CD14-positive monocyte (primary cell): ENCODE data around the gene ABCA4. TPM values are rescaled to one million over a fixed set of nuclear protein-coding genes. Genes with fewer than 3 reads are reported as not detected.

Experiments used
- DNase-seq, 3 donors: peaks; one replicate each; pipeline ENCODE4 v3.0.0-alpha.2; 2011 to 2022
- H2AFZ ChIP-seq: 2 replicates; pipeline ENCODE4 v1.6.0; 2012; ENCODE audit warnings: mild to moderate bottlenecking, low read depth, low read length, inconsistent platforms; ENCODE audit not compliant: insufficient read depth, poor library complexity, severe bottlenecking
- H3K27ac ChIP-seq, 2 donors: 1 replicate in 1 of 2; 2 replicates in 1 of 2; pipeline ENCODE4 v1.5.1; 2012 to 2013; ENCODE audit warnings: low read length in 2 of 2, control low read depth in 1 of 2, inconsistent platforms in 1 of 2, low read depth in 1 of 2, mild to moderate bottlenecking in 1 of 2
- H3K27me3 ChIP-seq, 2 donors: one replicate each; pipeline versions ENCODE4 v1.6.0 to v1.6.1; 2011 to 2013; ENCODE audit warnings: low read length in 2 of 2; ENCODE audit not compliant: control insufficient read depth in 2 of 2, insufficient read depth in 2 of 2
- H3K36me3 ChIP-seq, 2 donors: replicated peaks in 1 of 2; 1 replicate in 1 of 2; 2 replicates in 1 of 2; pipeline versions ENCODE4 v1.5.1 to v1.6.1; 2012 to 2013; ENCODE audit warnings: low read length in 2 of 2, control low read depth in 1 of 2, inconsistent platforms in 1 of 2, mild to moderate bottlenecking in 1 of 2; ENCODE audit not compliant: insufficient read depth in 2 of 2, control insufficient read depth in 1 of 2
- H3K4me1 ChIP-seq, 2 donors: 1 replicate in 1 of 2; 2 replicates in 1 of 2; pipeline versions ENCODE4 v1.5.1 to v1.6.1; 2012 to 2013; ENCODE audit warnings: low read length in 2 of 2, control low read depth in 1 of 2, inconsistent platforms in 1 of 2, mild to moderate bottlenecking in 1 of 2, moderate library complexity in 1 of 2; ENCODE audit not compliant: insufficient read depth in 2 of 2, control insufficient read depth in 1 of 2
- H3K4me2 ChIP-seq: replicated peaks from 2 replicates; pipeline ENCODE3; 2012; ENCODE audit warnings: low read length, moderate library complexity, mild to moderate bottlenecking; ENCODE audit not compliant: poor library complexity, severe bottlenecking; ENCODE audit errors: extremely low read depth
- H3K4me3 ChIP-seq, 3 experiments: fragments of 200-600 bp in 1 of 3; sonication (generic) in 1 of 3; replicated peaks in 1 of 3; 1 replicate in 2 of 3; 2 replicates in 1 of 3; pipeline ENCODE4 v1.5.1; 2011 to 2013; ENCODE audit warnings: low read length in 3 of 3, mild to moderate bottlenecking in 3 of 3, control low read depth in 2 of 3, low read depth in 2 of 3, inconsistent platforms in 1 of 3, moderate library complexity in 1 of 3
- H3K79me2 ChIP-seq: 2 replicates; pipeline ENCODE4 v1.6.0; 2012; ENCODE audit warnings: mild to moderate bottlenecking, control low read depth, inconsistent platforms, low read length, moderate library complexity; ENCODE audit not compliant: insufficient read depth
- H3K9ac ChIP-seq: 2 replicates; pipeline ENCODE4 v1.6.0; 2017; ENCODE audit warnings: low read length, mild to moderate bottlenecking; ENCODE audit not compliant: insufficient read depth, poor library complexity, severe bottlenecking
- H3K9me3 ChIP-seq, 2 donors: replicated peaks in 1 of 2; 1 replicate in 1 of 2; 2 replicates in 1 of 2; pipeline versions ENCODE4 v1.5.1 to v1.6.1; 2012 to 2013; ENCODE audit warnings: low read length in 2 of 2, control low read depth in 1 of 2; ENCODE audit not compliant: control insufficient read depth in 1 of 2, insufficient read depth in 1 of 2
- H4K20me1 ChIP-seq: 2 replicates; pipeline ENCODE4 v1.6.0; 2012; ENCODE audit warnings: mild to moderate bottlenecking, low read length, control low read depth, moderate library complexity; ENCODE audit not compliant: insufficient read depth
- H3K27ac Mint-ChIP-seq, 7 donors: one replicate each; pipeline ENCODE4 v1.8.0; 2020; ENCODE audit warnings: mild to moderate bottlenecking in 7 of 7, mixed read lengths in 7 of 7, moderate library complexity in 6 of 7, inconsistent platforms in 2 of 7
- H3K27me3 Mint-ChIP-seq, 3 donors: one replicate each; pipeline ENCODE4 v1.8.0; 2021 to 2022; ENCODE audit warnings: low read depth in 3 of 3, mild to moderate bottlenecking in 3 of 3, mixed read lengths in 3 of 3, moderate library complexity in 3 of 3, inconsistent platforms in 1 of 3
- H3K36me3 Mint-ChIP-seq, 2 donors: one replicate each; pipeline ENCODE4 v1.8.0; 2020; ENCODE audit warnings: mixed read lengths in 2 of 2, inconsistent platforms in 1 of 2, mild to moderate bottlenecking in 1 of 2
- H3K4me1 Mint-ChIP-seq: one replicate; pipeline ENCODE4 v1.8.0; 2020; ENCODE audit warnings: mild to moderate bottlenecking, mixed read lengths
- H3K4me3 Mint-ChIP-seq, 2 donors: one replicate each; pipeline ENCODE4 v1.8.0; 2020; ENCODE audit warnings: mild to moderate bottlenecking in 2 of 2, mixed read lengths in 2 of 2, moderate library complexity in 1 of 2
- H3K9me3 Mint-ChIP-seq, 7 donors: one replicate each; pipeline ENCODE4 v1.8.0; 2020 to 2022; ENCODE audit warnings: mixed read lengths in 7 of 7, mild to moderate bottlenecking in 6 of 7, moderate library complexity in 6 of 7, inconsistent platforms in 2 of 7
- CTCF ChIP-seq: fragments of 200-600 bp; IDR thresholded peaks from one replicate; pipeline ENCODE4 v1.8.0; 2022; ENCODE audit warnings: antibody characterized with exemption, mild to moderate bottlenecking
- WGBS: methylation state at CpG from one replicate; pipeline ENCODE4 v1.1.5; 2013; ENCODE audit warnings: missing lambda C conversion rate; ENCODE audit not compliant: insufficient coverage; 5-methylcytosine and 5-hydroxymethylcytosine counted together
- intact Hi-C, 2 donors: fragments of 100-400 bp; cut with micrococcal nuclease; formaldehyde crosslinking; loops; one replicate each; pipeline versions ENCODE4 v1.15.0 to v1.15.1; 2023
- polyA minus RNA-seq: library from RNA; depleted of rRNA, polyadenylated mRNA; stranded (reverse); fragments of >200 nt; gene quantifications from 2 replicates; pipeline ENCODE4 v1.2.3, GENCODE V29; 2012
- polyA plus RNA-seq, 3 donors: library from polyadenylated mRNA; depleted of rRNA in 1 of 3; unstranded in 2 of 3; stranded (reverse) in 1 of 3; fragments of 300-500 nt in 2 of 3; fragments of >200 nt in 1 of 3; fragmentation: Illumina TruSeq in 2 of 3; gene quantifications; 1 replicate in 2 of 3; 2 replicates in 1 of 3; pipeline ENCODE4 v1.2.3, GENCODE V29; 2012 to 2021
- total RNA-seq, 12 experiments: library from RNA in 1 of 12; stranded (reverse) in 1 of 12; fragments of 120-200 nt in 1 of 12; gene quantifications; one replicate each; pipeline ENCODE4 v1.2.4 and lab custom pipeline; 2013 to 2026; ENCODE audit warnings: mixed read lengths in 6 of 12, inconsistent platforms in 1 of 12

ABCA4 gene
- not detected for total RNA-seq (2013)
- polyA plus RNA-seq: not detected
- not detected in 2 replicates for polyA minus RNA-seq
- total RNA-seq (lab: John Stamatoyannopoulos, UW): 0 to 3.7 (median 0.28) reads per million in 11 experiments

GRCh38 chr1:94120991-94121390 lies at the start of gene ABCA4:
ABCA4 (minus strand) TSS chr1:94121148; CDS start chr1:94121045, 103 bp downstream.
- intact Hi-C loops: no loop called here
- Histone ChIP-seq H3K4me3 (no peak within 1 kb of the TSS), H3K36me3 (no peaks in the 10 kb centered on the region), H3K9me3 (no peaks in the 10 kb centered on the region), H3K27me3 (peaks cover 20 to 65% of the 10 kb centered on the region in 2 donors), H3K4me2 (no peak within 1 kb of the TSS), H4K20me1 (no peaks in the 10 kb centered on the region), H3K27ac (no peak within 1 kb of the TSS), H3K9ac (no peak within 1 kb of the TSS), H3K4me1 (peaks cover 0 to 6% of the 10 kb centered on the region in 2 donors), H2AFZ (no peak within 1 kb of the TSS), H3K79me2 (no peaks in the 10 kb centered on the region)
- TF ChIP-seq CTCF: no peak
- H3K4me3 Mint-ChIP-seq: peak within 1 kb of the TSS in 1 of 2 donors; percentile 43
- H3K9me3 Mint-ChIP-seq: peaks cover 0 to 2% (median 0%) of the 10 kb centered on the region in 7 donors
- 100% methylated on average over 3 of the region's 9 CpGs for WGBS
- H3K36me3 Mint-ChIP-seq: no peaks in the 10 kb centered on the region
- H3K4me1 Mint-ChIP-seq: peaks cover 12% of the 10 kb centered on the region
- peaks cover 52 to 72% (median 52%) of the 10 kb centered on the region in 3 donors for H3K27me3 Mint-ChIP-seq
- peak within 1 kb of the TSS in 1 of 7 donors; percentile 27 for H3K27ac Mint-ChIP-seq
- DNase-seq: no peak

GRCh38 chr1:94169126-94169525 lies 48.2 kb upstream of the ABCA4 start:
- peaks cover 0 to 1% of the 10 kb centered on the region in 2 donors for H3K36me3 Mint-ChIP-seq
- Histone ChIP-seq H3K4me1 (no peaks in the 10 kb centered on the region), H3K9ac (no peak overlapping the region), H3K4me2 (no peak overlapping the region), H2AFZ (no peak overlapping the region), H3K9me3 (no peaks in the 10 kb centered on the region), H3K79me2 (no peaks in the 10 kb centered on the region), H3K27ac (no peak overlapping the region), H3K27me3 (peaks cover 2 to 10% of the 10 kb centered on the region in 2 donors), H3K36me3 (no peaks in the 10 kb centered on the region), H3K4me3 (no peak overlapping the region), H4K20me1 (no peaks in the 10 kb centered on the region)
- peaks cover 4 to 13% (median 10%) of the 10 kb centered on the region in 3 donors for H3K27me3 Mint-ChIP-seq
- H3K9me3 Mint-ChIP-seq: peaks cover 0 to 7% (median 3%) of the 10 kb centered on the region in 7 donors
- no peak for DNase-seq
- no peak overlapping the region for H3K27ac Mint-ChIP-seq
- no peaks in the 10 kb centered on the region for H3K4me1 Mint-ChIP-seq
- intact Hi-C loops: no loop called here
- 100% methylated on average over 2 of the region's 3 CpGs for WGBS
- TF ChIP-seq CTCF: no peak
- no peak overlapping the region for H3K4me3 Mint-ChIP-seq
